22Rv1 (cell line): Measurements from ENCODE around the gene ULK2.

Experiments
- H3K27ac ChIP-seq: fragments of 450-650 bp; 2 replicates; pipeline ENCODE4 v1.5.1; 2017
- CTCF ChIP-seq: fragments of 450-650 bp; IDR thresholded peaks from 2 replicates; pipeline ENCODE4 v1.5.1; 2017; ENCODE audit warnings: mild to moderate bottlenecking
- ZFX ChIP-seq: fragments of 450-650 bp; IDR thresholded peaks from 2 replicates; pipeline ENCODE4 v1.6.1; 2017; ENCODE audit warnings: antibody characterized with exemption, borderline replicate concordance

Gene ULK2

GRCh38 chr17:19752216-19753050 lies 115.3 kb downstream of the ULK2 start:
- H3K27ac ChIP-seq = peak overlapping the region; percentile 34

GRCh38 chr17:19750835-19751234 lies 116.9 kb downstream of the ULK2 start:
- no peak for TF ChIP-seq CTCF
- TF ChIP-seq ZFX = no peak
- no peak overlapping the region for H3K27ac ChIP-seq

More at GRCh38 chr17:19752216-19753050, 115.3 kb downstream of the ULK2 start:
- TF ChIP-seq CTCF = no peak
- no peak for TF ChIP-seq ZFX

GRCh38 chr17:19750020-19750572 lies 117.6 kb downstream of the ULK2 start:
- TF ChIP-seq ZFX (no peak), CTCF (no peak)
- no peak overlapping the region for H3K27ac ChIP-seq

- H3K27ac ChIP-seq = no peak overlapping the region
- TF ChIP-seq CTCF (no peak), ZFX (no peak)
Measured at GRCh38 chr17:19748807-19749193, 118.9 kb downstream of the ULK2 start.

- no peak within 1 kb of the TSS for H3K27ac ChIP-seq
- TF ChIP-seq ZFX = no peak
- no peak for TF ChIP-seq CTCF
Measured at GRCh38 chr17:19747829-19748806, 119.6 kb downstream of the ULK2 start, which contains the start of gene ALDH3A1. TSS of gene ALDH3A1 (minus strand) at chr17:19748298. CDS start at chr17:19745129, 3,169 bp downstream.

GRCh38 chr17:19747159-19747719 lies 120.5 kb downstream of the ULK2 start:
- H3K27ac ChIP-seq = no peak overlapping the region
- TF ChIP-seq CTCF (no peak), ZFX (no peak)
